NCI-H82 treated with DMSO at 0.1 percent for 48 hours (cell line): ENCODE results near the gene RTCA.
"Not testable (repeated sequence)": the region's sequence is repeated elsewhere in the genome, so short reads cannot be mapped to it uniquely, and the experiment has no call there.

Source experiments
- DNase-seq: peaks from one replicate; lab custom pipeline; 2025; ENCODE audit not compliant: unreplicated experiment; lab: John Stamatoyannopoulos, UW

The RTCA gene

GRCh38 chr1:100304921-100305320, 38.9 kb downstream of the RTCA start:
- DNase-seq, result no peak

DNA sequence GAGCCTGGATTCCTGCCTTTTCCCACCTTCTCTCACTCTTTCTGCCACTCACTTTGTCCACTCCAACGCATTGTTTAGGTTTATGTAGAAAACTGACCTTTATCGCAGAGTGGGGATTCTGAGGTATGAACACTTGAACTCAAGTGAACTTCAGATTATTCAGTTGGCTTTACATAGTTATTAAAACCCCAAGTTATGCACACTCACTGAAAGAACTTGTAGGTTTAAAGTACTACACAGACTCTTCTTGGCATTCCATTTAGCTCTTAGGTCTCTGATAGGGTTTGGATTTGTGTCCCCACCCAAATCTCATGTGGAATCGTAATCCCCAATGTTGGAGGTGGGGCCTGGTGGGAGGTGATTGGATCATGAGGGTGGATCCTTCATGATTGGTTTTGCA, 39.9 kb downstream of the RTCA start:
- DNase-seq, result no peak

DNA sequence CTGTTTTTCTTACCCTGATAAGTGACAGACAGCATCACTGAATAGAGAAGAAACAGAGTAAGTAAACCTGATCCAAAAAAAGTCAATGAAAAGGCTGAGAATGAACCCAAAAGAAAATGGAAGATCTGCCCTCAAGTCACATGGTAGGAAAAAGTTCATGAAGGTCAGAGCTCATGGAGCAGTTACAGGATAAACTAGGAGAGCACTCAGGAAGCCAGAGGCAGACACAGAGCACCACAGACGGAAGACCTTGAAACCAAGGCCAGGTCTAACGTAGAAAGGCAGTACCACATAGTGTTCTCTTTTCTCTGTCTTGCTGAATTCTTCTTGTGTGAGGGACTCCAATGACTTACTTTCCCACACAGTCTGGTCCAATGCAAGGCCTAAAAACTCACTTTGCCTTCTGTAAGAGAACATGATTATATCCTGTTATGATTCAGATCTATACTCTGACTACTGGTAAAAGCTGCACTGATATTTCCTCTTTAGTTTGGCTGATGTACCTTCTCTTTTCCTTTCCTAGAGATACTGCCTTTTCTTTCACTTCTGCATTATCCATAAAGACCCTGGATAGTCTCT, 40.8 kb downstream of the RTCA start:
- no peak for DNase-seq

DNA sequence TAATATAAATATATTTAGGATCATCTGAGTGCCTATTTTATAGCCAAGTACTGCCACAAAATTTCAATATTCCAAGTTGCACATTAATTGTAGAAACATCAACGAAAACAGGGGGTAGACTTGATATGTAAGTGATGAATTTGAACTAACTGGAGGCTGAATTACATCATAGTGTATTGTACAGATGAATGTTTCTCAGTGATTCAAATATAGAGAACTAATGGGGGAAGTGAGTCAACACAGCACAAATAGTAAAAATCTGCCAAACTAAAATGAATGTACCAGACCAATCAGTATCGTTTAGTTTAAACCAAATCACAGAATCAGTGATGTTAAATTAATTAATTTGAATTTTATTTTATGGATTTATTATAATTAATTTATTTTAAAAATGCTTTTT, 42.8 kb downstream of the RTCA start:
- no peak for DNase-seq

GRCh38 chr1:100309863-100310262, 43.8 kb downstream of the RTCA start:
- no peak for DNase-seq

DNA sequence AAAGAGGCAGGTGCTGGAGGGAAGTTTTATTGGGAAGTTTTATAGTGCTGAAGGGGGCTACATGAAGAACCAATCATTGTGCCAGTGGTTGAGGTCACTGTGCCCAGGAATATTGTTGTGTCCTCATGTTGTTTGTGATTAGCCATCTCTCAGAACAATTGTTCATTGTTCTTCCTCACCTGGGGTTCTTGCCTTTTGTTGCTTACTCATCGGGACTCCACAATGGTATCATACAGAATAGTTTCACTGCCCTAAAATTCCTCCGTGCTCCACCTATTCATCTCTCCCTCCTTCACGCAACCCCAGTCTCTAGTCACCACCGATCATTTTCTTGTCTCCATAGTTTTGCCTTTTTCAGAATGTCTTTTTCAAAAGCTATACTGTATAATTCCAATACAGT, 47.4 kb downstream of the RTCA start:
- DNase-seq, result no peak

DNA sequence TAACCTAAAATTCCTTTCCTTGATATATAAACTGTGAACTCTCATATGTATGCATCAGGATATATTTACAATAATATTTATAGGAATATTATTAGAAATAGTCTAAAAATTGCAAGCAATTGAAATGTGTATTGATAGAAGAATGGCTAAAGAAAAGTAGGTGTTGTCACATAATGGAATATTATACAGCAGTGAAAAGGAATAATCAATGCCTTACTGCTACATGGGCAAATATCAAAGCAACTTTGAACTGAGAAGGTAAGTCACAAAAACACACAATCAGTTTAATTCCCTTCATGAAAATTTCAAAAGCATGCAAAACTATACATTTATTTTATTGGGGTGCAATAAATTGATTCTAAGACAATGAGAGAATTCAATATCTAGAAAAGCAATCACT, 50.6 kb downstream of the RTCA start:
- DNase-seq, result no peak

GRCh38 chr1:100320311-100321099, 54.5 kb downstream of the RTCA start:
- DNase-seq, result no peak

- no peak for DNase-seq
Measured at GRCh38 chr1:100321100-100321493, 55.1 kb downstream of the RTCA start.

GRCh38 chr1:100321506-100321905, 55.5 kb downstream of the RTCA start:
- no peak for DNase-seq

GRCh38 chr1:100322436-100323211, 56.6 kb downstream of the RTCA start:
- DNase-seq, result no peak

DNA sequence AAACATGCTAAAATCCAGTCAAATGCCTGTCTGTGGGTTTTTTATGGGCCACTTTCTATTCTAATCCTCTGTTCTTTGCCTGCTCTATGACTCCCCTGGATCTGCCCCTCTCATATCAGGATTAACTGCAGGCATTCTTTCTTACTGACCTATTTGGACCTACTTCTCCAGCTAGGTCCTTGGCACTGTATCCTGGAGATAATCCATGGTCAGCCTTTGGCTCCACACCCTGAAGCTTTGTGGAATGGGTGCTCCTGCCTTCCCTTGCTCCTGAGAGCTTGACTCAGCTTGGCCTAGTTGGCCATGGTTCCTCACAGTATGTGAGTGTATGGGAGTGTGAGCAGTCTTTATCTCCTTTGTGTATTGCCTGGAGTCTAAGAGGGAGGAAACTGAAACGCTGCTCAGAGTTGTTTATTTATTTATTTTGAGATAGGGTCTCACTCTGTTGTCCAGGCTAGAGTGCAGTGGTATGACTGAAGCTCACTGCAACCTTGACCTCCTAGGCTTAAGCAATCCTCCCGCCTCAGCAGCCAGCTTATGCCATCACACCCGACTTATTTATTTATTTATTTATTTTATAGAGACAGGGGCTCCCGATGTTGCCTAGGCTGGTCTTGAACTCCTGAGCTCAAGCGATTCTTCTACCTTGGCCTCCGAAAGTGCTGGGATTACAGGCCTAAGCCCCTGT, 57.5 kb downstream of the RTCA start:
- DNase-seq, result no peak

- DNase-seq, result no peak
Measured at GRCh38 chr1:100325415-100326324, 59.7 kb downstream of the RTCA start.

DNA sequence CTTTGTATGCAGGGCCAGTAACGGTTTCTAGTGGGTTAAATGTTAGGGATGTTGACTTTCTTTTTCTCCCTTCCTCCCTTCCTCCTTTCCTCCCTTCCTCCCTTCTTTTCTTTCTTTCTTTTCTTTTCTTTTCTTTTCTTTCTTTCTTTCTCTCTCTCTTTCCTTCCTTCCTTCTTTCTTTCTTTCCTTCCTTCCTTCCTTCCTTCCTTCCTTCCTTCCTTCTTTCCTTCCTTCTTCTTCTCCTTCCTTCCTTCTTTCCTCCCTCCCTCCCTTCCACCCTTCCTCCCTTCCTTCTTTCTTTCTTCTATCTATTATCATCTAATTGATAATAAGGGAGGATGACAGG, 60.3 kb downstream of the RTCA start:
- DNase-seq, result not testable (repeated sequence)

DNA sequence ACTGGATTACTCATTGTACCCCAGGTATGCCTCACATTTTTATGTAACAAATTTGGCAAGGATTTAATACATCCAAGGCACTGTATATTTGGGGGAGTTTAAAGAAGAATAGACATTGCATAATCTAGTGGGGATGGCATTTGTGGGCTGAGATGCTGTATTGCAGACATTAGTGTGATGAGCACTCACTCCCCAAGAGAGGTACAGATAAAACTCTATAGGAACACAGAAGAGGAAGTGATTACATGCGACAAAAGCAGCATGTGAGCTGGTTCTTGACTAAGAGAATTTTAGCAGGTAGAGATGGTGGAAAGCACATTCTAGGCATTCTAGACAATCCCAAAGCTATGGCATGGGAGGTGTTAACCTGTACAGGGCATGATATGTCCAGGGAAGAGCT, 62.1 kb downstream of the RTCA start:
- no peak for DNase-seq

DNA sequence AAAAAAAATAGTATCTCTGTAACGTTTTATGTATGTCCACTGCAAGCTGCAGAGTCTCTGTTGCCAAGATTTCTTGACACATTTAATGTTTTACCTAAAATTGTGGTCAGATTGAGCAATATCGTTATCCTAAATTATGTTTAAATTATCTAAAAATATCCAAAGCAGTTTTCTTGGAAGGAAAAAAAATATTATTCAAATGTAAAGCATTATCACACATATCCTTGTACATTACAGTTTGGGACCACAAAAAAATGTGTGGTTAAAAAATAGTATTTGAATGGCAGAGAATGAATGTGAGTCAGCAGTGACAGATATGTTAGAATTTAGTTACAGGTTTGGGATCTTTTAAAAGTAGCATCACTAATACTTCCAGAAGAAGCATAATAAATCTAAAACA, 65.1 kb downstream of the RTCA start:
- DNase-seq, result not testable (repeated sequence)

GRCh38 chr1:100332331-100332730, 66.3 kb downstream of the RTCA start:
- no peak for DNase-seq

DNA sequence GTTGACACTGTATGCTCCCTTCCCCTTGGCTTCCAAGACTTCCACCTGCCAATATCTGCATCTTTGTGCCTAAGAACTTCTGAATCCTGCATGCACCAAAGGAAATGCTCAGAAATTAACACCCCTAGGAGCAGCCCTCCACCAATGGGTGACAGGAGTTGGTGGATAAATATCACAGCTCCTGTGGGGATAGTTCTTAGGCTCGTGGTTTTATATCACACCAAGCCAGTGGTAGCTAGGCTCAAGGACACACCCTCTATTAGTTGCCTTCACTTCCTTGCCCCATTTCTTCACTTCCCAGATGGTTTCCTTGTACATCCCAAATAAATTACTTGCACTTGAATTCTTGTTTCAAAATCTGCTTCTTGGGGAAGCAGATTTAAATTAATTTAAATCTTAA, 69.4 kb downstream of the RTCA start:
- DNase-seq, result no peak

DNA sequence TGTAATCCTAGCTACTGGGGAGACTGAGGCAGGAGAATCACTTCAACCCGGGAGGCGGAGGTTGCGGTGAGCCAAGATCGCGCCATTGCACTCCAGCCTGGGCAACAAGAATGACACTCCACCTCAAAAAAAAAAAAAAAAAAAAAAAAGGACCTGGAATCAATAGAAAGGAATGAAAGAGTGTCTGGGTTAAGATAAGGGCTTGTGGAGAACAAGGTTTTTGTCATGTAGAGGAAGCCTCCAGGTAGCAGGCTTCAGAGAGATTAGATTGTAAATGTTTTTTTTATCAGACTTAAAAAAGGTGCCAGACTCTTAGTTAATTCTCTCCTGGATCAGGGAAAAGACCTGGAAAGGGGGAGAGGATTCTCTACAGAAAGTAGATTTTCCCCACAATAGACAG, 71.9 kb downstream of the RTCA start:
- not testable (repeated sequence) for DNase-seq

GRCh38 chr1:100339735-100340134, 73.7 kb downstream of the RTCA start:
- DNase-seq, result not testable (repeated sequence)

DNA sequence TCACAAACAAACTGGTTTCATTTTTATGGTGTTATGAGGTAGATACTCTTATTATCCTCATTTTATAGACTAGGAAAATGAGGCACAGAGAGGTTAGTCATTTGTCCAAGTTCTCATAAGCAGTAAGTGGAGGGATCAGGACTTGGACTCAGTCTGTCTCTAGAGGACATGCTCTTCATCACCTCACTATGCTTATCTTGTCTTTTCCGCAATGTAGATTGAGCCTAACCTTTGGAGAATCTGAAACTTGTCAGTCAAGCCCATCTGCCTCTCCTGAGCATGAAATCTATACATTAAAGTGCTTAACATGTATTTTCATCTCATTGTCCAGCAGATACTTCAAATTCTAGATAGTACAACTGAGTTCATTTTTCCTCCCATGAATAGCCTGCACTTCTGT, 74.5 kb downstream of the RTCA start:
- DNase-seq, result no peak
